ENCODE data around the gene ZDHHC17.

Gene ZDHHC17

DNA sequence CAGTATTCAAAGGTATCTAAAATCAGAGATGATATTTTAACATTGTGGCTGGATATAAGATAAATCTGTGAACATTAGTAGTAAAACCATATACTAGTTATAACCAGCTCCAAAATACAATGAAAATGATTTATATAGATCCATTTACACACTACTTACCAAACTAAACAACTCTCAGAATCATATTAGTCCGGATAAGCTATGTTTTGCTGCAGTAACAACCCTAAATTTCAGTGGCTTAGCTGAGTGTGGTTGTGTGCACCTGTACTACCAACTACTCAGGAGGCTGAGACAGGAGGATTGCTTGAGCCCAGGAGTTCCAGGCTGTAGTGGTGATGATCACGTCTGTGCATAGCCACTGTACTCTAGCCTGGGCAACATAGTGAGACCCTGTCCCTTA is 23.8 kb downstream of the ZDHHC17 start:
- no peak overlapping the region for H2AFZ ChIP-seq (ENCODE audit: low read depth)
- no peak overlapping the region for H3K27ac ChIP-seq
- no peaks in the 10 kb centered on the region for H3K36me3 ChIP-seq (ENCODE audit: insufficient read depth)
- peaks cover 8% of the 10 kb centered on the region; the same call in 1 of the 2 replicates for H4K20me1 ChIP-seq (ENCODE audit: insufficient read depth)
- H3K4me2 ChIP-seq, result no peak overlapping the region
- H3K27me3 ChIP-seq (ENCODE audit: insufficient read depth, low read depth), result no peaks in the 10 kb centered on the region
- peaks cover 24% of the 10 kb centered on the region; the same call in 1 of the 2 replicates for H3K79me2 ChIP-seq (ENCODE audit: insufficient read depth, low read depth)
- no peak for TF ChIP-seq CTCF (conservative IDR thresholded peaks at IDR 0.05; ENCODE audit: low read depth, low read length)
- peaks cover 5% of the 10 kb centered on the region for H3K4me1 ChIP-seq (ENCODE audit: low read depth, poor library complexity, severe bottlenecking)
- H3K9ac ChIP-seq, result no peak overlapping the region
- no peak overlapping the region for H3K4me3 ChIP-seq (IDR thresholded peaks at IDR 0.05; ENCODE audit: insufficient read depth, low read depth, low read length)

DNA sequence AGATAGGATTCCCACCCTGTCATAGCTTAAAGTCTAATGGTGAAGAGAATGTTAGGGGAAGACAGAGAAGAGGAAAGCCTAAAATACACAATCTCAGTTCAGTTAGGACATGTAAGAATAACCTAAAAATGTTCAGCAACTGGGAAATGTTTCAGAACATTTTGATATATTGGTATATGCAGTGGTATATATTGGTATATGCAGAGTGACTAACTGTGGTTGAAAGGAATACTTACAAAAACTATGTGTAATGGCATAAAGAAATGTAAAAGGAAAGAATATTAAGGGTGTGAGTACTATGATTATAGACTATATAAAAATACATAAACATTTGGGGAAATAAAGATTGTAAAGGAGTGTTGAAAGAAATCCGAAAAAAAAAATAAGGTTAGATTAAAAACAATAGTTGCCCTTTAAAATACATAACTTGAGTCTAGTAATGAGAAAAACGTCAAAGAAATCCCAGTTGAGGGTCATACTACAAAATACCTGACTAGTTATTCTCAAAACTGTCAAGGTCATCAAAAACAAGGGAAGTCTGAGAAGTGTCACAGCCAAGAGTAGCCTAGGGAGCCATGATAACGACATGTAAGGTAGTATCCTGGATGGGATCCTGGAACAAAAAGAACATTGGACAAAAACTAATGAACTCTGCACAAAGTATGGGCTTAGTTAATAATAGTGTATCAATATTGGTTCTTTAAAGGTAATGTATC is 25.6 kb downstream of the ZDHHC17 start:
- Histone ChIP-seq H3K4me1 (ENCODE audit: low read depth, poor library complexity, severe bottlenecking) (peaks cover 4% of the 10 kb centered on the region), H3K9ac (no peak overlapping the region), H3K27ac (no peak overlapping the region), H4K20me1 (ENCODE audit: insufficient read depth) (peaks cover 8% of the 10 kb centered on the region; the same call in 1 of the 2 replicates), H3K27me3 (ENCODE audit: insufficient read depth, low read depth) (no peaks in the 10 kb centered on the region), H3K4me3 (IDR thresholded peaks at IDR 0.05; ENCODE audit: insufficient read depth, low read depth, low read length) (no peak overlapping the region), H3K4me2 (no peak overlapping the region), H2AFZ (ENCODE audit: low read depth) (no peak overlapping the region), H3K79me2 (ENCODE audit: insufficient read depth, low read depth) (peaks cover 30% of the 10 kb centered on the region; the same call in 1 of the 2 replicates), H3K36me3 (ENCODE audit: insufficient read depth) (no peaks in the 10 kb centered on the region)
- no peak for TF ChIP-seq CTCF (conservative IDR thresholded peaks at IDR 0.05; ENCODE audit: low read depth, low read length)

DNA sequence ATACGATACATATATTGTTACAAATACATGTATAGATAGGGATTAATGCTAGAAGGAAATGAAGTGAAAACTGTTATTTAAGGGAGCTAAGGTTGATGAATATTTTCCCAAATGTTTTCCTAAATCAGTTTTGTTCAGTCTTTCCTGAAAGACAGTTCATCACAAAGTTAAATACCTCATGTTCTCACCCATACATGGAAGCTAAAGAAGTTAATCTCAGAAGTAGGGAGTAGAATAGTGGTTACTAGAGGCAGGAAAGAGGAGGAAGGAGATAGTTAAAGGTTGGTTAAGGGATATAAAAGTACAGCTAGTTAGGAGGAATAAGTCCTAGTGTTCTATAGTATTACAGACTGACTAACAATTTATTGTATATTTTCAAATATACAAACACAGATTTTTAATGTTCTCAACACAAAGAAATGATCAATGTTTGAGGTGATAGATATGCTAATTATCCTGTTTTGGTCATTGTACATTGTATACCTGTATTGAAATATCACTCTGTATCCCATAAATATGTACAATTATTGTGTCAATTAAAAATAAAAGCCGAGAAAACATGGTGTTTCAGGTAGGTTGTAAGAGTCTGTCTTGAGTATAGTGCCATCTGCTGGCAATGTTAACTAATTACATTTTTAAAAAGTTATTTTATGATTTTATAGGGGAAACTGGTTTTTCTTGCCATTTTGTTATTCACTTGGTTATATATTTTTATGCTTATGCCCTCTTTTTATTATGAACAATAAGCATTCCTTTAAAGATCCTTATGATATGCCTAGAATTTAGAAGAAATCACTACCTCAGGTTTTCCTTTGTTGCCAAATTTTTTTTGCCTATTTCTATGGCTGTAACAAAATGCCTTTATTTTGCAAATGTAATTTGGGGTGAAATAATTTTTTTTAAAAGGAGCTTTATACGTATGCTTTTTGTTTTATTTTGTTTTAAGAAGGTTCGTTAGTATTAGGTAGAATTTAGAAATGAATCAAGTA is 26.9 kb downstream of the ZDHHC17 start:
- no peak overlapping the region for H3K27ac ChIP-seq
- H3K4me1 ChIP-seq (ENCODE audit: low read depth, poor library complexity, severe bottlenecking), result peaks cover 4% of the 10 kb centered on the region
- H3K9ac ChIP-seq, result no peak overlapping the region
- H3K27me3 ChIP-seq (ENCODE audit: insufficient read depth, low read depth), result no peaks in the 10 kb centered on the region
- TF ChIP-seq CTCF (conservative IDR thresholded peaks at IDR 0.05; ENCODE audit: low read depth, low read length), result peak; percentile 74
- H2AFZ ChIP-seq (ENCODE audit: low read depth), result no peak overlapping the region
- H3K4me3 ChIP-seq (IDR thresholded peaks at IDR 0.05; ENCODE audit: insufficient read depth, low read depth, low read length), result no peak overlapping the region
- H3K79me2 ChIP-seq (ENCODE audit: insufficient read depth, low read depth), result peaks cover 26% of the 10 kb centered on the region; the same call in 1 of the 2 replicates
- no peaks in the 10 kb centered on the region for H3K36me3 ChIP-seq (ENCODE audit: insufficient read depth)
- H4K20me1 ChIP-seq (ENCODE audit: insufficient read depth), result peaks cover 8% of the 10 kb centered on the region; the same call in 1 of the 2 replicates
- no peak overlapping the region for H3K4me2 ChIP-seq

DNA sequence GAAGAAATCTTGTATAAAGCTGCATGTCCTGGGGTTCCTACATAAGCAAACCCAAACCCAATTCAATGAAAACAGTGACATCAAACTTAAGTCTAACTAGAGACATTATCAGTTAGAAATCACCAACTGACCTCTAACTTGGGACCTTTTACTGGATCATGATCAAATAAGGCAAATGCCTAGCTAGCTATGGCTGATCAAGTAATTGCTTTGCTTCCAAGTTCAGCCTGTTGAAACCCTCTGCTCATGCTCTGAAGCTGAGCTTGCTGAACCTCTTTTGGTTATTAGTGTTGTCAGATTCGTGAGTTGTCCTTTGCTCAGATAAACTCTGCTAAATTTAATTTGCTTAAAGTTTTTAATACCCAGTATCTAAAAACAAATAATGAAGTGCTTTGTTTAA is 28.9 kb downstream of the ZDHHC17 start:
- H3K4me1 ChIP-seq (ENCODE audit: low read depth, poor library complexity, severe bottlenecking), result peaks cover 4% of the 10 kb centered on the region
- no peaks in the 10 kb centered on the region for H3K27me3 ChIP-seq (ENCODE audit: insufficient read depth, low read depth)
- H4K20me1 ChIP-seq (ENCODE audit: insufficient read depth), result peaks cover 5% of the 10 kb centered on the region; the same call in 1 of the 2 replicates
- no peak overlapping the region for H3K4me2 ChIP-seq
- no peak overlapping the region for H3K9ac ChIP-seq
- no peaks in the 10 kb centered on the region for H3K36me3 ChIP-seq (ENCODE audit: insufficient read depth)
- H3K79me2 ChIP-seq (ENCODE audit: insufficient read depth, low read depth), result peaks cover 21% of the 10 kb centered on the region; the same call in 1 of the 2 replicates
- no peak for TF ChIP-seq CTCF (conservative IDR thresholded peaks at IDR 0.05; ENCODE audit: low read depth, low read length)
- H3K27ac ChIP-seq, result no peak overlapping the region
- no peak overlapping the region for H3K4me3 ChIP-seq (IDR thresholded peaks at IDR 0.05; ENCODE audit: insufficient read depth, low read depth, low read length)
- H2AFZ ChIP-seq (ENCODE audit: low read depth), result no peak overlapping the region

All from KMS-11 (cell line).